ENCODE measurements around the gene LDLRAD4. TPM values are rescaled to one million over a fixed set of nuclear protein-coding genes. Genes with fewer than 3 reads are reported as not detected.

The LDLRAD4 gene
- total and polyA plus RNA-seq, 2 experiments from 2014 or later: 0.73 to 1.9 TPM

DNA sequence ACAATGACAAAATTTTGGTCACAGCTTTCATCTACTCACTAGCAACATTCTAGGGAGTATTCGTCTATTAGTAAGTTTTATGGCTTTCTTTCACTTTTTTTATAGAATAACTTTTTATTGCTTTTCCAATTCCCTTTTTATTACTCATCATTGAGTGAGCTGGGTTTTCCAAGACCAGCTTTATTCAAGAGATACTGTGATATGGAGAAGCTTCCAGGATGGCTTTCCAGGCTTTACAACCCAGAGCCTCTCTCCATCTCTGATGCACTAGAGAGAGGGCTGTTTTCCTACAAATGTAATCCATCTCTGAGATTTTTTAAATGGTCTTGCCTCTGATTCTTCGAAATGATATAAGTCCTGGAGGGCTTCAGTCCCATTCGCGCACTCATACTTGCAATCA is 118.3 kb downstream of the LDLRAD4 start:
- H3K27me3 ChIP-seq (ENCODE audit: insufficient read depth): no peaks in the 10 kb centered on the region
- H3K27me3 Mint-ChIP-seq (ENCODE audit: insufficient read depth, low read depth, poor library complexity): no peaks in the 10 kb centered on the region
- H3K4me3 Mint-ChIP-seq: no peak overlapping the region
- no peaks in the 10 kb centered on the region for H3K4me1 ChIP-seq (ENCODE audit: insufficient read depth)
- H2AFZ ChIP-seq: no peak overlapping the region
- peaks cover 11% of the 10 kb centered on the region; the same call in 2 of the 3 replicates for H3K4me1 Mint-ChIP-seq
- no peaks in the 10 kb centered on the region for H3K79me2 ChIP-seq (replicated peaks; ENCODE audit: insufficient read depth)
- H3K4me2 ChIP-seq: no peak overlapping the region
- H3K9me3 Mint-ChIP-seq: peaks cover 11% of the 10 kb centered on the region
- ATAC-seq (no peak), DNase-seq (ENCODE audit: low spot score) (no peak)
- H3K27ac ChIP-seq (ENCODE audit: low read depth): no peak overlapping the region
- H3K27ac Mint-ChIP-seq: no peak overlapping the region
- no peaks in the 10 kb centered on the region for H3F3A ChIP-seq (replicated peaks; ENCODE audit: low read depth)
- no peaks in the 10 kb centered on the region; the same call in 2 of the 3 replicates for H3K36me3 Mint-ChIP-seq (ENCODE audit: low read depth)
- TF ChIP-seq POLR2AphosphoS5 (IDR thresholded peaks at IDR 0.05; ENCODE audit: low read depth): no peak
- no peak for TF ChIP-seq STAT1 (IDR thresholded peaks at IDR 0.05; ENCODE audit: unreplicated experiment)
- no peak for TF ChIP-seq ZNF331 (CRISPR knock-in tag; IDR thresholded peaks at IDR 0.05; ENCODE audit: low read depth)
- no peak for TF ChIP-seq EZH2 (IDR thresholded peaks at IDR 0.05; ENCODE audit: low read depth, unreplicated experiment)
- TF ChIP-seq, protein P1, sequence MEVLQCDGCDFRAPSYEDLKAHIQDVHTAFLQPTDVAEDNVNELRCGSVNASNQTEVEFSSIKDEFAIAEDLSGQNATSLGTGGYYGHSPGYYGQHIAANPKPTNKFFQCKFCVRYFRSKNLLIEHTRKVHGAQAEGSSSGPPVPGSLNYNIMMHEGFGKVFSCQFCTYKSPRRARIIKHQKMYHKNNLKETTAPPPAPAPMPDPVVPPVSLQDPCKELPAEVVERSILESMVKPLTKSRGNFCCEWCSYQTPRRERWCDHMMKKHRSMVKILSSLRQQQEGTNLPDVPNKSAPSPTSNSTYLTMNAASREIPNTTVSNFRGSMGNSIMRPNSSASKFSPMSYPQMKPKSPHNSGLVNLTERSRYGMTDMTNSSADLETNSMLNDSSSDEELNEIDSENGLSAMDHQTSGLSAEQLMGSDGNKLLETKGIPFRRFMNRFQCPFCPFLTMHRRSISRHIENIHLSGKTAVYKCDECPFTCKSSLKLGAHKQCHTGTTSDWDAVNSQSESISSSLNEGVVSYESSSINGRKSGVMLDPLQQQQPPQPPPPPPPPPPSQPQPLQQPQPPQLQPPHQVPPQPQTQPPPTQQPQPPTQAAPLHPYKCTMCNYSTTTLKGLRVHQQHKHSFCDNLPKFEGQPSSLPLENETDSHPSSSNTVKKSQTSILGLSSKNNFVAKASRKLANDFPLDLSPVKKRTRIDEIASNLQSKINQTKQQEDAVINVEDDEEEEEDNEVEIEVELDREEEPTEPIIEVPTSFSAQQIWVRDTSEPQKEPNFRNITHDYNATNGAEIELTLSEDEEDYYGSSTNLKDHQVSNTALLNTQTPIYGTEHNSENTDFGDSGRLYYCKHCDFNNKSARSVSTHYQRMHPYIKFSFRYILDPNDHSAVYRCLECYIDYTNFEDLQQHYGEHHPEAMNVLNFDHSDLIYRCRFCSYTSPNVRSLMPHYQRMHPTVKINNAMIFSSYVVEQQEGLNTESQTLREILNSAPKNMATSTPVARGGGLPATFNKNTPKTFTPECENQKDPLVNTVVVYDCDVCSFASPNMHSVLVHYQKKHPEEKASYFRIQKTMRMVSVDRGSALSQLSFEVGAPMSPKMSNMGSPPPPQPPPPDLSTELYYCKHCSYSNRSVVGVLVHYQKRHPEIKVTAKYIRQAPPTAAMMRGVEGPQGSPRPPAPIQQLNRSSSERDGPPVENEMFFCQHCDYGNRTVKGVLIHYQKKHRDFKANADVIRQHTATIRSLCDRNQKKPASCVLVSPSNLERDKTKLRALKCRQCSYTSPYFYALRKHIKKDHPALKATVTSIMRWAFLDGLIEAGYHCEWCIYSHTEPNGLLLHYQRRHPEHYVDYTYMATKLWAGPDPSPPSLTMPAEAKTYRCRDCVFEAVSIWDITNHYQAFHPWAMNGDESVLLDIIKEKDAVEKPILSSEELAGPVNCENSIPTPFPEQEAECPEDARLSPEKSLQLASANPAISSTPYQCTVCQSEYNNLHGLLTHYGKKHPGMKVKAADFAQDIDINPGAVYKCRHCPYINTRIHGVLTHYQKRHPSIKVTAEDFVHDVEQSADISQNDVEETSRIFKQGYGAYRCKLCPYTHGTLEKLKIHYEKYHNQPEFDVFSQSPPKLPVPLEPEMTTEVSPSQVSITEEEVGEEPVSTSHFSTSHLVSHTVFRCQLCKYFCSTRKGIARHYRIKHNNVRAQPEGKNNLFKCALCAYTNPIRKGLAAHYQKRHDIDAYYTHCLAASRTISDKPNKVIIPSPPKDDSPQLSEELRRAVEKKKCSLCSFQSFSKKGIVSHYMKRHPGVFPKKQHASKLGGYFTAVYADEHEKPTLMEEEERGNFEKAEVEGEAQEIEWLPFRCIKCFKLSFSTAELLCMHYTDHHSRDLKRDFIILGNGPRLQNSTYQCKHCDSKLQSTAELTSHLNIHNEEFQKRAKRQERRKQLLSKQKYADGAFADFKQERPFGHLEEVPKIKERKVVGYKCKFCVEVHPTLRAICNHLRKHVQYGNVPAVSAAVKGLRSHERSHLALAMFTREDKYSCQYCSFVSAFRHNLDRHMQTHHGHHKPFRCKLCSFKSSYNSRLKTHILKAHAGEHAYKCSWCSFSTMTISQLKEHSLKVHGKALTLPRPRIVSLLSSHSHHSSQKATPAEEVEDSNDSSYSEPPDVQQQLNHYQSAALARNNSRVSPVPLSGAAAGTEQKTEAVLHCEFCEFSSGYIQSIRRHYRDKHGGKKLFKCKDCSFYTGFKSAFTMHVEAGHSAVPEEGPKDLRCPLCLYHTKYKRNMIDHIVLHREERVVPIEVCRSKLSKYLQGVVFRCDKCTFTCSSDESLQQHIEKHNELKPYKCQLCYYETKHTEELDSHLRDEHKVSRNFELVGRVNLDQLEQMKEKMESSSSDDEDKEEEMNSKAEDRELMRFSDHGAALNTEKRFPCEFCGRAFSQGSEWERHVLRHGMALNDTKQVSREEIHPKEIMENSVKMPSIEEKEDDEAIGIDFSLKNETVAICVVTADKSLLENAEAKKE (CRISPR knock-in tag; IDR thresholded peaks at IDR 0.05): no peak
- TF ChIP-seq, protein P2, sequence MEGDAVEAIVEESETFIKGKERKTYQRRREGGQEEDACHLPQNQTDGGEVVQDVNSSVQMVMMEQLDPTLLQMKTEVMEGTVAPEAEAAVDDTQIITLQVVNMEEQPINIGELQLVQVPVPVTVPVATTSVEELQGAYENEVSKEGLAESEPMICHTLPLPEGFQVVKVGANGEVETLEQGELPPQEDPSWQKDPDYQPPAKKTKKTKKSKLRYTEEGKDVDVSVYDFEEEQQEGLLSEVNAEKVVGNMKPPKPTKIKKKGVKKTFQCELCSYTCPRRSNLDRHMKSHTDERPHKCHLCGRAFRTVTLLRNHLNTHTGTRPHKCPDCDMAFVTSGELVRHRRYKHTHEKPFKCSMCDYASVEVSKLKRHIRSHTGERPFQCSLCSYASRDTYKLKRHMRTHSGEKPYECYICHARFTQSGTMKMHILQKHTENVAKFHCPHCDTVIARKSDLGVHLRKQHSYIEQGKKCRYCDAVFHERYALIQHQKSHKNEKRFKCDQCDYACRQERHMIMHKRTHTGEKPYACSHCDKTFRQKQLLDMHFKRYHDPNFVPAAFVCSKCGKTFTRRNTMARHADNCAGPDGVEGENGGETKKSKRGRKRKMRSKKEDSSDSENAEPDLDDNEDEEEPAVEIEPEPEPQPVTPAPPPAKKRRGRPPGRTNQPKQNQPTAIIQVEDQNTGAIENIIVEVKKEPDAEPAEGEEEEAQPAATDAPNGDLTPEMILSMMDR (conservative IDR thresholded peaks at IDR 0.05; ENCODE audit: low read depth in 2 of 2): no peak
- no peak for TF ChIP-seq CREB1 (CRISPR knock-in tag; IDR thresholded peaks at IDR 0.05; ENCODE audit: low read depth)
- no peaks in the 10 kb centered on the region; the same call in 1 of the 2 replicates for H3K9me2 ChIP-seq (ENCODE audit: insufficient read depth)
- H3K4me3 ChIP-seq: no peak overlapping the region
- H4K20me1 ChIP-seq (replicated peaks; ENCODE audit: insufficient read depth): no peaks in the 10 kb centered on the region
- no peaks in the 10 kb centered on the region; the same call in 1 of the 2 replicates for H3K36me3 ChIP-seq (ENCODE audit: insufficient read depth)

Measured in GM23338 (cell line).